Measurements from ENCODE around the gene SLC66A2. TPM values are rescaled to one million over a fixed set of nuclear protein-coding genes. Genes with fewer than 3 reads are reported as not detected.

The SLC66A2 gene
- total and polyA plus RNA-seq, 9 donors, result 2.1 to 31.1 (median 27.0) TPM

- TF ChIP-seq CTCF (IDR thresholded peaks at IDR 0.05) (no peak), POLR2A (IDR thresholded peaks at IDR 0.05) (no peak), EP300 (IDR thresholded peaks at IDR 0.05) (no peak)
- intact Hi-C loops (cut with DNase I), result no loop called here
Measured at GRCh38 chr18:79869591-79870300, 81.7 kb downstream of the SLC66A2 start.

DNA sequence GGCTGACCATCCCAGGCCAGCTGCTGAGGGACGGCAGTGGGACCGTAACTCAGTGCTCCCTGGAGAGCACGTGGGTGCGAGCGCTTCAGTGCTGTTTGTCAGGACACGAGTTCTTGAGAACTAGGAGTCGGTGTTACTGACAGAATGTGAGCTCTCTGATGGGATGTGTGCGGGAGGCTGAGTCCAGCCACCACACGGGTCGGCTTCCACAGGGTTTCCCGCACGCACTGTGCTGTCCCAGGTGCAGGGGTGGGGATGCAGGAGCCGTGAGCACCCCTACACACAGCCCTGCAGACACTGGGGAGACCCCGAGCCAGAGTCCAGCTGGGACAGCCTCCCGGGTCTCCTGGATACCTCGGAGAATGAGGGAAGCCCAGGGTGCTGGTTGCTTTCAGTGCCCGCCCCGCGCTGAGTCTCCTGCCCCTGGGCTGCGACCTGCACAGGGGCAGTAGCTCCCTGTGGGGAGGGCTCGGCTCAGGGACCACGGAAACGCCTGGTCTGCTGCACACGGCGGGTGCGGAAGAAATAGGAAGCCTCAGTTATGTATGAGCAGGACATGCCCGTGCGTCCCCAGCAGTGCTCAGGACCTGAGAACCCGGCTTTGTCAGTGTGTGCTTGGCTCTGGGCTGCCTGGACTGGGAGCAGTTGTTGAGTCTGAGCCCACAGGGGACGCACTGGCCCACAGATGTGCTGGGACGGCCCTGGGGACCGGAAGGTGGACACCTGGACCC lies 82.5 kb downstream of the SLC66A2 start:
- Histone ChIP-seq H3K27me3 (no peaks in the 10 kb centered on the region), H3K27ac (no peak overlapping the region), H3K4me1 (ENCODE audit: insufficient read depth) (no peaks in the 10 kb centered on the region), H3K9me3 (no peaks in the 10 kb centered on the region), H3K36me3 (no peaks in the 10 kb centered on the region), H3K4me3 (no peak overlapping the region)
- peak in 1 of 5 donors; percentile 21 for DNase-seq
- TF ChIP-seq CTCF (IDR thresholded peaks at IDR 0.05) (no peak), EP300 (IDR thresholded peaks at IDR 0.05) (no peak), POLR2A (IDR thresholded peaks at IDR 0.05) (no peak)
- intact Hi-C loops (cut with DNase I), result no loop called here
- 89 to 90% (median 89%) methylated on average over 30 to 32 of the region's 32 CpGs for WGBS, 3 donors

More at GRCh38 chr18:79869591-79870300, 81.7 kb downstream of the SLC66A2 start:
- no peaks in the 10 kb centered on the region for H3K36me3 ChIP-seq
- 86 to 88% (median 86%) methylated on average over 32 of the region's 32 CpGs for WGBS, 3 donors
- no peak overlapping the region for H3K4me3 ChIP-seq
- DNase-seq, result no peak
- H3K9me3 ChIP-seq, result no peaks in the 10 kb centered on the region
- H3K27me3 ChIP-seq, result no peaks in the 10 kb centered on the region
- no peaks in the 10 kb centered on the region for H3K4me1 ChIP-seq (ENCODE audit: insufficient read depth)
- H3K27ac ChIP-seq, result no peak overlapping the region

DNA sequence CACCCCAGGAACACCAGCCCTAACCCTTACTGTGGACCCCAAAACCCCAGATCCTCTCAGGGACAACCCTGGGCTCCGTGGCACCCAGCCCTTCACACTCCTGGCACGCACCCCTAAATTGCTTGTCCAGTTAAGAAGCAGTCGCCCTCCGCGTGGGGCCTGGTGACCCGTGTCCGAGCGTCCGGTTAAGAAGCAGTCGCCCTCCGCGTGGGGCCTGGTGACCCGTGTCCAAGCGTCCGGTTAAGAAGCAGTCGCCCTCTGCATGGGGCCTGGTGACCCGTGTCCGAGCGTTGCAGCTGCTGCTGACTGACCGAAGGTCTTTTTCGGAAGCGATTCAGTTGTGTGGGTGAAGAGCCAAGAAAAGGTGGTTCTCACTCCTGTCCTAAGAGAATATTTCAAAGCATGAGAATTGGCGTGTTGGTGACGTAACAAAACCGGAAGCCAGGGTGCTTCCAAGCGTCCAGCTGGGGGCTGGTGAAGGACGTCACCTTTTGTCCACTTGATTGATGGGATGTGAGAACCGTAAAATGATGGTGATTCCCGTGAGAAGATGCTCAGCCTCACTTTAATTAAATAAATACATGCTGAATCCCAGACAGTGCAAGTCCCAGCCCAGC lies 83.2 kb downstream of the SLC66A2 start:
- WGBS, 3 donors, result 91 to 92% (median 91%) methylated on average over 29 of the region's 29 CpGs
- no peak overlapping the region for H3K4me3 ChIP-seq
- H3K36me3 ChIP-seq, result no peaks in the 10 kb centered on the region
- H3K27ac ChIP-seq, result no peak overlapping the region
- intact Hi-C loops (cut with DNase I), result no loop called here
- TF ChIP-seq EP300 (IDR thresholded peaks at IDR 0.05), result no peak
- TF ChIP-seq CTCF (IDR thresholded peaks at IDR 0.05), result no peak
- no peak for TF ChIP-seq POLR2A (IDR thresholded peaks at IDR 0.05)
- H3K9me3 ChIP-seq, result no peaks in the 10 kb centered on the region
- no peaks in the 10 kb centered on the region for H3K4me1 ChIP-seq (ENCODE audit: insufficient read depth)
- no peaks in the 10 kb centered on the region for H3K27me3 ChIP-seq
- no peak for DNase-seq

DNA sequence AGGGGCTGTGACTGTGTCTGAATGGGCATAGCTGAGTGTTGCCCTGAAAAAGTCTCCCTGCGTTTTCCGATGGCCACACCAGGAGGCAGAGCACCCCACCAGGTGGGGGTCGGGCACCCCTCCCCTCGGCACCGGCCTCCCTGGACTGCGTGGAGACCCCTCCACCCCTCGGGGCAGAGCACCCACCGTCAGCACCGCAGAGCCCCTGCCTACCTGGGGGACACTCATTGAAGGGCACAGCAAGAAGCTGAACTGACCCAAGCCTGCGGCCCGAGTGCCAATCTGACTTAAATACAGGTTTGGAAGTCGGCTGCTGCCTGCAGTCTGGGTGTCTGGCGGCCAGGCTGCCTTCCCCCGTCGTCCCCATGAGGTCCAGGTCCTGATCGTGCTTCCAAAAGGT lies 83.8 kb downstream of the SLC66A2 start:
- no peak for TF ChIP-seq POLR2A (IDR thresholded peaks at IDR 0.05)
- TF ChIP-seq EP300 (IDR thresholded peaks at IDR 0.05), result no peak
- no peak for TF ChIP-seq CTCF (IDR thresholded peaks at IDR 0.05)
- intact Hi-C loops (cut with DNase I), result no loop called here
- no peaks in the 10 kb centered on the region for H3K36me3 ChIP-seq
- 84 to 86% (median 85%) methylated on average over 14 to 16 of the region's 16 CpGs for WGBS, 3 donors
- H3K9me3 ChIP-seq, result no peaks in the 10 kb centered on the region
- H3K4me1 ChIP-seq (ENCODE audit: insufficient read depth), result no peaks in the 10 kb centered on the region
- no peak overlapping the region for H3K4me3 ChIP-seq
- DNase-seq, result no peak
- H3K27ac ChIP-seq, result no peak overlapping the region
- H3K27me3 ChIP-seq, result no peaks in the 10 kb centered on the region
